ENCODE results near the gene PRMT2.
"Not testable (repeated sequence)": the region's sequence is repeated elsewhere in the genome, so short reads cannot be mapped to it uniquely, and the experiment has no call there.

DNA sequence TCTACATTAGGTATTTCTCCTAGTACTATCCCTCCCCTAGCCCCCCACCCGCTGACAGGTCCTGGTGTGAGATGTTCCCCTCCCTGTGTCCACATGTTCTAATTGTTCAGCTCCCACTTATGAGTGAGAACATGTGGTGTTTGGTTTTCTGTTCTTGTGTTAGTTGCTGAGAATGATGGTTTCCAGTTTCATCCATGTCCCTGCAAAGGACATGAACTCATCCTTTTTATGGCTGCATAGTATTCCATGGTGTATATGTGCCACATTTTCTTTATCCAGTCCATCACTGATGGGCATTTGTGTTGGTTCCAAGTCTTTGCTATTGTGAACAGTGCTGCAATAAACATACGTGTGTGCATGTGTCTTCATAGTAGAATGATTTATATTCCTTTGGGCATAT is 4.6 kb upstream of the PRMT2 start:
- TF ChIP-seq, protein P1, sequence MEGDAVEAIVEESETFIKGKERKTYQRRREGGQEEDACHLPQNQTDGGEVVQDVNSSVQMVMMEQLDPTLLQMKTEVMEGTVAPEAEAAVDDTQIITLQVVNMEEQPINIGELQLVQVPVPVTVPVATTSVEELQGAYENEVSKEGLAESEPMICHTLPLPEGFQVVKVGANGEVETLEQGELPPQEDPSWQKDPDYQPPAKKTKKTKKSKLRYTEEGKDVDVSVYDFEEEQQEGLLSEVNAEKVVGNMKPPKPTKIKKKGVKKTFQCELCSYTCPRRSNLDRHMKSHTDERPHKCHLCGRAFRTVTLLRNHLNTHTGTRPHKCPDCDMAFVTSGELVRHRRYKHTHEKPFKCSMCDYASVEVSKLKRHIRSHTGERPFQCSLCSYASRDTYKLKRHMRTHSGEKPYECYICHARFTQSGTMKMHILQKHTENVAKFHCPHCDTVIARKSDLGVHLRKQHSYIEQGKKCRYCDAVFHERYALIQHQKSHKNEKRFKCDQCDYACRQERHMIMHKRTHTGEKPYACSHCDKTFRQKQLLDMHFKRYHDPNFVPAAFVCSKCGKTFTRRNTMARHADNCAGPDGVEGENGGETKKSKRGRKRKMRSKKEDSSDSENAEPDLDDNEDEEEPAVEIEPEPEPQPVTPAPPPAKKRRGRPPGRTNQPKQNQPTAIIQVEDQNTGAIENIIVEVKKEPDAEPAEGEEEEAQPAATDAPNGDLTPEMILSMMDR (conservative IDR thresholded peaks at IDR 0.05 in 1 of 2, IDR thresholded peaks at IDR 0.05 in 1 of 2; ENCODE audit: low read depth in 1 of 2, low read length in 2 of 2), result not testable (repeated sequence)
- TF ChIP-seq EZH2 (IDR thresholded peaks at IDR 0.05; ENCODE audit: low read length, missing control alignments), result not testable (repeated sequence)
